ACC112 (cell line): ENCODE results near the gene CHMP3.
A peak's percentile ranks its signal among the peaks of the same experiment; 100 is the strongest.

Experiments used
- H2AFZ ChIP-seq: fragments of 200-600 bp; sonication (generic); one replicate; pipeline ENCODE4 v1.6.0; 2017; ENCODE audit warnings: antibody characterized with exemption, low read length; ENCODE audit not compliant: unreplicated experiment
- H3K27ac ChIP-seq: fragments of 200-600 bp; sonication (generic); 2 replicates; pipeline ENCODE4 v1.5.1; 2014; ENCODE audit warnings: low read depth, mild to moderate bottlenecking, antibody characterized with exemption, low read length, moderate library complexity
- H3K27me3 ChIP-seq: fragments of 200-600 bp; sonication (generic); 2 replicates; pipeline ENCODE4 v1.6.1; 2014; ENCODE audit warnings: mild to moderate bottlenecking, antibody characterized with exemption, low read length, moderate library complexity, mixed read lengths; ENCODE audit not compliant: insufficient read depth
- H3K36me3 ChIP-seq: fragments of 200-600 bp; sonication (generic); 2 replicates; pipeline ENCODE4 v1.6.1; 2016; ENCODE audit warnings: mild to moderate bottlenecking, antibody characterized with exemption, low read length, moderate library complexity, mixed read lengths; ENCODE audit not compliant: insufficient read depth
- H3K4me1 ChIP-seq: fragments of 200-600 bp; sonication (generic); one replicate; pipeline ENCODE4 v1.6.1; 2016; ENCODE audit warnings: low read length, mixed read lengths; ENCODE audit not compliant: insufficient read depth, unreplicated experiment, control insufficient read depth
- H3K4me3 ChIP-seq: fragments of 200-600 bp; sonication (generic); 2 replicates; pipeline ENCODE4 v1.5.1; 2014; ENCODE audit warnings: mild to moderate bottlenecking, low read depth, low read length
- H3K79me2 ChIP-seq: fragments of 200-600 bp; sonication (generic); one replicate; pipeline ENCODE4 v1.6.0; 2016; ENCODE audit warnings: low read length; ENCODE audit not compliant: control insufficient read depth, unreplicated experiment, insufficient read depth

The CHMP3 gene

GRCh38 chr2:86471637-86472036 is 91.6 kb downstream of the CHMP3 start:
- Histone ChIP-seq H3K4me3 (no peak overlapping the region), H3K27me3 (no peaks in the 10 kb centered on the region), H3K79me2 (no peaks in the 10 kb centered on the region), H3K4me1 (peaks cover 11% of the 10 kb centered on the region), H3K36me3 (peaks cover 65% of the 10 kb centered on the region), H3K27ac (no peak overlapping the region), H2AFZ (no peak overlapping the region)

- no peak overlapping the region for H3K4me3 ChIP-seq
- peaks cover 67% of the 10 kb centered on the region for H3K36me3 ChIP-seq
- H3K4me1 ChIP-seq = peaks cover 6% of the 10 kb centered on the region
- H2AFZ ChIP-seq = no peak overlapping the region
- H3K79me2 ChIP-seq = no peaks in the 10 kb centered on the region
- no peaks in the 10 kb centered on the region for H3K27me3 ChIP-seq
- H3K27ac ChIP-seq = no peak overlapping the region
Observed at GRCh38 chr2:86470890-86471289, 92.4 kb downstream of the CHMP3 start.

- no peaks in the 10 kb centered on the region for H3K27me3 ChIP-seq
- H3K4me1 ChIP-seq = no peaks in the 10 kb centered on the region
- H3K4me3 ChIP-seq = no peak overlapping the region
- H2AFZ ChIP-seq = no peak overlapping the region
- H3K36me3 ChIP-seq = peaks cover 63% of the 10 kb centered on the region
- no peaks in the 10 kb centered on the region for H3K79me2 ChIP-seq
- no peak overlapping the region for H3K27ac ChIP-seq
Observed at GRCh38 chr2:86468162-86469033, 94.8 kb downstream of the CHMP3 start.

GRCh38 chr2:86466306-86466705 is 96.9 kb downstream of the CHMP3 start:
- Histone ChIP-seq H3K36me3 (peaks cover 56% of the 10 kb centered on the region), H2AFZ (no peak overlapping the region), H3K4me1 (no peaks in the 10 kb centered on the region), H3K4me3 (no peak overlapping the region), H3K79me2 (no peaks in the 10 kb centered on the region), H3K27ac (no peak overlapping the region), H3K27me3 (no peaks in the 10 kb centered on the region)

GRCh38 chr2:86464652-86465051 is 98.6 kb downstream of the CHMP3 start:
- Histone ChIP-seq H3K4me1 (no peaks in the 10 kb centered on the region), H3K36me3 (peaks cover 61% of the 10 kb centered on the region), H3K27ac (no peak overlapping the region), H3K4me3 (no peak overlapping the region), H3K27me3 (no peaks in the 10 kb centered on the region), H2AFZ (no peak overlapping the region), H3K79me2 (no peaks in the 10 kb centered on the region)

- Histone ChIP-seq H3K27ac (no peak overlapping the region), H3K27me3 (no peaks in the 10 kb centered on the region), H3K4me3 (no peak overlapping the region), H3K36me3 (peaks cover 67% of the 10 kb centered on the region), H3K79me2 (no peaks in the 10 kb centered on the region), H3K4me1 (no peaks in the 10 kb centered on the region), H2AFZ (no peak overlapping the region)
Observed at GRCh38 chr2:86461042-86461743, 102.0 kb downstream of the CHMP3 start.

GRCh38 chr2:86455181-86455580 is 108.1 kb downstream of the CHMP3 start:
- Histone ChIP-seq H3K79me2 (peaks cover 19% of the 10 kb centered on the region), H3K27ac (no peak overlapping the region), H3K4me3 (no peak overlapping the region)

GRCh38 chr2:86454238-86454637 is 109.0 kb downstream of the CHMP3 start:
- Histone ChIP-seq H3K79me2 (peaks cover 28% of the 10 kb centered on the region), H3K27ac (no peak overlapping the region; the same call in 1 of the 2 replicates), H3K4me1 (peaks cover 16% of the 10 kb centered on the region), H3K27me3 (no peaks in the 10 kb centered on the region), H3K36me3 (peaks cover 74% of the 10 kb centered on the region), H3K4me3 (no peak overlapping the region), H2AFZ (no peak overlapping the region)

More at GRCh38 chr2:86455181-86455580, 108.1 kb downstream of the CHMP3 start:
- Histone ChIP-seq H2AFZ (no peak overlapping the region), H3K4me1 (peaks cover 16% of the 10 kb centered on the region), H3K36me3 (peaks cover 76% of the 10 kb centered on the region), H3K27me3 (no peaks in the 10 kb centered on the region)

- Histone ChIP-seq H3K27me3 (no peaks in the 10 kb centered on the region), H3K36me3 (peaks cover 74% of the 10 kb centered on the region), H3K4me3 (no peak overlapping the region), H3K27ac (peak overlapping the region; percentile 6; the same call in 1 of the 2 replicates), H3K79me2 (peaks cover 32% of the 10 kb centered on the region), H2AFZ (no peak overlapping the region), H3K4me1 (peaks cover 16% of the 10 kb centered on the region)
Observed at GRCh38 chr2:86453836-86454235, 109.4 kb downstream of the CHMP3 start.
